ENCODE measurements around the gene OR4C45. TPM values are rescaled to one million over a fixed set of nuclear protein-coding genes. Genes with fewer than 3 reads are reported as not detected.
"Not testable (repeated sequence)": the region's sequence is repeated elsewhere in the genome, so short reads cannot be mapped to it uniquely, and the experiment has no call there.

OR4C45 gene
- total RNA-seq (not detected), polyA plus RNA-seq (not detected)

- H3K4me3 ChIP-seq (ENCODE audit: low read depth, low read length): no peak within 1 kb of the TSS
- no peaks in the 10 kb centered on the region for H3K4me1 ChIP-seq (ENCODE audit: insufficient read depth)
- H3K27ac ChIP-seq (ENCODE audit: low read depth): no peak within 1 kb of the TSS
- no peaks in the 10 kb centered on the region for H3K36me3 ChIP-seq (ENCODE audit: insufficient read depth)
- no peak for DNase-seq (ENCODE audit: extremely low spot score)
These were observed at the start of gene OR4C45 for GRCh38 chr11:50032574-50032973. Gene OR4C45, plus strand, starts transcription at chr11:50032874.

DNA sequence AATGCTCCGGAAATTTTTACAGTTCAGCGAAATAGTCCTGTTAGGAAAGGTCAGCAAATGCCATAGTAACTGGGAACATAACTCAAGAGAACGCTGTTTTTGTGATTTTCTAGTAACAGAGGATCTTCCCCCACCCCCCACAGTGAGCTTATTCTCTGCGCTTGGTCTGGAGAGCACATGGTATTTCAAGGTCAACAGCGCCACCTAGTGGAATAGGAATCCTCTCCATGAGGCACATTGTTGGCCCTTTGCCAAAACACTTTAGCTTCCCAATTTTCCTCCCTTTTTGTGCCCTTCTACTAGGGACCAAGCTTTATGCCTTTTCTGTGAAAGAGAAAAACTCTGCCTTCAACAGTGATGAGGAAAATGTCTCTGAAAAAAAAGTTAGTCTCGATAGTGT lies 37.1 kb upstream of the OR4C45 start:
- no peak for DNase-seq (ENCODE audit: extremely low spot score)
- no peaks in the 10 kb centered on the region for H3K4me1 ChIP-seq (ENCODE audit: insufficient read depth)
- H3K4me3 ChIP-seq (ENCODE audit: low read depth, low read length): no peak overlapping the region
- no peak overlapping the region for H3K27ac ChIP-seq (ENCODE audit: low read depth)
- WGBS: 37% methylated on average over 6 of the region's 6 CpGs
- H3K36me3 ChIP-seq (ENCODE audit: insufficient read depth): no peaks in the 10 kb centered on the region

- Histone ChIP-seq H3K4me1 (ENCODE audit: insufficient read depth) (no peaks in the 10 kb centered on the region), H3K36me3 (ENCODE audit: insufficient read depth) (no peaks in the 10 kb centered on the region), H3K27ac (ENCODE audit: low read depth) (no peak overlapping the region), H3K4me3 (ENCODE audit: low read depth, low read length) (no peak overlapping the region)
- WGBS: 50% methylated on average over 1 of the region's 1 CpG
- DNase-seq (ENCODE audit: extremely low spot score): no peak
These were observed 2.5 kb upstream of the OR4C45 start for GRCh38 chr11:50030193-50030592.

- H3K4me3 ChIP-seq (ENCODE audit: low read depth, low read length); DNase-seq (ENCODE audit: extremely low spot score); H3K27ac ChIP-seq (ENCODE audit: low read depth); H3K36me3 ChIP-seq (ENCODE audit: insufficient read depth); H3K4me1 ChIP-seq (ENCODE audit: insufficient read depth): not testable (repeated sequence)
These were observed 3.6 kb downstream of the OR4C45 start for GRCh38 chr11:50036239-50036638.

GRCh38 chr11:50037251-50037650 lies 4.6 kb downstream of the OR4C45 start:
- no peak for DNase-seq (ENCODE audit: extremely low spot score)
- H3K36me3 ChIP-seq (ENCODE audit: insufficient read depth): no peaks in the 10 kb centered on the region
- no peaks in the 10 kb centered on the region for H3K4me1 ChIP-seq (ENCODE audit: insufficient read depth)
- H3K27ac ChIP-seq (ENCODE audit: low read depth): no peak overlapping the region
- WGBS: 51% methylated on average over 1 of the region's 1 CpG
- H3K4me3 ChIP-seq (ENCODE audit: low read depth, low read length): no peak overlapping the region

DNA sequence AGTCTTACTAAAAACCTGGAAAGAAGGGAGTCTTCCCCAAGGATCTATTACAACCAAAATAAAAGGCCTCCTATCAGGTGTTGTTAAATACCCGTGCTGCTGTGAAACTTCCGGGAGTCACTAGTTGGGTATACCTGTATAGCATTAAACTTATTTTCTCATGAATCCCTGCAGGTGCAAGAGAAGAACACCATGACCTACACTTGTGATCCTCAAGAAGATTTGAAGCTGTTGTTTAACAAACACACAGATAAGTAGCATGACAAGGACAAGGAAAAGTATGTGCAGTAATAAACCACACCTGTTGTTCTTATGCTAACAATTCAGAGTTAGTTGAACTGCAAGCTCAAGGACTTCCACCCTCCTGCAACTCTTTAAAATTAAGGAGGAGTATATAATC lies 12.0 kb downstream of the OR4C45 start:
- Histone ChIP-seq H3K36me3 (ENCODE audit: insufficient read depth) (no peaks in the 10 kb centered on the region), H3K4me1 (ENCODE audit: insufficient read depth) (no peaks in the 10 kb centered on the region), H3K4me3 (ENCODE audit: low read depth, low read length) (no peak overlapping the region), H3K27ac (ENCODE audit: low read depth) (no peak overlapping the region)
- 90% methylated on average over 2 of the region's 2 CpGs for WGBS
- DNase-seq (ENCODE audit: extremely low spot score): no peak

- H3K27ac ChIP-seq (ENCODE audit: low read depth); H3K4me3 ChIP-seq (ENCODE audit: low read depth, low read length); DNase-seq (ENCODE audit: extremely low spot score); H3K36me3 ChIP-seq (ENCODE audit: insufficient read depth); H3K4me1 ChIP-seq (ENCODE audit: insufficient read depth): not testable (repeated sequence)
- 87% methylated on average over 22 of the region's 22 CpGs for WGBS
These were observed 30.4 kb downstream of the OR4C45 start for GRCh38 chr11:50063056-50063455.

GRCh38 chr11:50070389-50070788 lies 37.7 kb downstream of the OR4C45 start:
- Histone ChIP-seq H3K36me3 (ENCODE audit: insufficient read depth) (no peaks in the 10 kb centered on the region), H3K4me1 (ENCODE audit: insufficient read depth) (no peaks in the 10 kb centered on the region)

GRCh38 chr11:50071584-50072225 lies 39.0 kb downstream of the OR4C45 start:
- Histone ChIP-seq H3K36me3 (ENCODE audit: insufficient read depth) (no peaks in the 10 kb centered on the region), H3K4me3 (ENCODE audit: low read depth, low read length) (no peak overlapping the region), H3K27ac (ENCODE audit: low read depth) (no peak overlapping the region), H3K4me1 (ENCODE audit: insufficient read depth) (no peaks in the 10 kb centered on the region)
- 60% methylated on average over 9 of the region's 9 CpGs for WGBS
- DNase-seq (ENCODE audit: extremely low spot score): no peak

More at GRCh38 chr11:50070389-50070788, 37.7 kb downstream of the OR4C45 start:
- WGBS: 53% methylated on average over 3 of the region's 3 CpGs
- no peak overlapping the region for H3K27ac ChIP-seq (ENCODE audit: low read depth)
- no peak overlapping the region for H3K4me3 ChIP-seq (ENCODE audit: low read depth, low read length)
- no peak for DNase-seq (ENCODE audit: extremely low spot score)

GRCh38 chr11:50072226-50073112 lies 39.8 kb downstream of the OR4C45 start:
- WGBS: 72% methylated on average over 12 of the region's 12 CpGs
- no peak overlapping the region for H3K4me3 ChIP-seq (ENCODE audit: low read depth, low read length)
- no peaks in the 10 kb centered on the region for H3K36me3 ChIP-seq (ENCODE audit: insufficient read depth)
- H3K27ac ChIP-seq (ENCODE audit: low read depth): no peak overlapping the region
- DNase-seq (ENCODE audit: extremely low spot score): no peak
- H3K4me1 ChIP-seq (ENCODE audit: insufficient read depth): no peaks in the 10 kb centered on the region

DNA sequence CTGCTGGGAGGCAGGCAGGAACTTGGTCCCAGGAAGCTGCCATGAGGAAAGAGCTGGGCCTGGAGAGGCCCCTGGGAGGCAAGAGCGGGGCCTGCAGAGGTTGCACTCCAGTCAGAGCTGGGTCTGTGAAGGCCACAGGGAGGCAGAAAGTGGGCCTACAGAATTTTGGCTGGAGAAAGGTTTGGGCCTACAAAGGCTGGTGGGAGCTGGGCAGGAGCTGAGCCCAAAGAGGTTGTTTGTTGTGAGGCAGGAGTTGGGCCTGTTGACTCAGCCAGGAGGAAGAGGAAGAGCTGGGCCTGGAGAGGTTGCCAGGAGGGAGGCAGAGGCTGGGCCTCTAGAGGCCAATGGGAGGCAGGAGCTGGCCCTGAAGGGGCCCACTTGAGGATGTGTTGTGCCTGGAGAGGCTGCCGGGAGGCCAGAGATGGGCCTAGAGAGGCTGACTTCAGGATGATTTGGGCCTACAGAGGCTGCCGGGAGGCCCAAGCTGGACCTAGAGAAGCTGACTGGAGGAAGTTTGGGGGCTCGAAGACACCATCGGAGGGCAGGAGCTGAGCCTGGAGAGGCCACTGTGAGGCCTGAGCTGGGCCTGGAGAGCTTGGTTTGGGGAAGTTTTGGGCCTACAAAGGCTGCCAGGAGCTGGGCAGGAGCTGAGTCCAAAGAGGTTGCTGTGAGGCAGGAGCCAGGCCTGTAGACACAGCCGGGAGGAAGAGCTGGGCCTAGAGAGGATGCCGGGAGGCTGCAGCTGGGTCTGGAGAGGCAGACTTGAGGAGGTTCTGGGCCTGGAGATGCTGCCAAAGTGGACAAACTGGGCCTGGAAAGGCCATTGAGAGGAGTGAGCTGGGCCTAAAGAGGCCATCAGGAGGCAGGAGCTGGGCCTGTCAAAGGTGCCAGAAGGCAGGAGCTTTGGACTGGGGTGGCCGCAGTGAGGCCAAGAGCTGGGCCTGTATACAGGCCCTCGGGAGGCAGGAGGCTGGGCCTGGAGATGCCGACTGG lies 40.7 kb downstream of the OR4C45 start:
- no peak overlapping the region for H3K4me3 ChIP-seq (ENCODE audit: low read depth, low read length)
- H3K27ac ChIP-seq (ENCODE audit: low read depth): no peak overlapping the region
- WGBS: 87% methylated on average over 10 of the region's 10 CpGs
- DNase-seq (ENCODE audit: extremely low spot score): no peak
- H3K36me3 ChIP-seq (ENCODE audit: insufficient read depth): no peaks in the 10 kb centered on the region
- H3K4me1 ChIP-seq (ENCODE audit: insufficient read depth): no peaks in the 10 kb centered on the region

GRCh38 chr11:50074161-50074560 lies 41.5 kb downstream of the OR4C45 start:
- no peak for DNase-seq (ENCODE audit: extremely low spot score)
- WGBS: 83% methylated on average over 6 of the region's 6 CpGs
- H3K36me3 ChIP-seq (ENCODE audit: insufficient read depth): no peaks in the 10 kb centered on the region
- H3K27ac ChIP-seq (ENCODE audit: low read depth): no peak overlapping the region
- no peaks in the 10 kb centered on the region for H3K4me1 ChIP-seq (ENCODE audit: insufficient read depth)
- no peak overlapping the region for H3K4me3 ChIP-seq (ENCODE audit: low read depth, low read length)

DNA sequence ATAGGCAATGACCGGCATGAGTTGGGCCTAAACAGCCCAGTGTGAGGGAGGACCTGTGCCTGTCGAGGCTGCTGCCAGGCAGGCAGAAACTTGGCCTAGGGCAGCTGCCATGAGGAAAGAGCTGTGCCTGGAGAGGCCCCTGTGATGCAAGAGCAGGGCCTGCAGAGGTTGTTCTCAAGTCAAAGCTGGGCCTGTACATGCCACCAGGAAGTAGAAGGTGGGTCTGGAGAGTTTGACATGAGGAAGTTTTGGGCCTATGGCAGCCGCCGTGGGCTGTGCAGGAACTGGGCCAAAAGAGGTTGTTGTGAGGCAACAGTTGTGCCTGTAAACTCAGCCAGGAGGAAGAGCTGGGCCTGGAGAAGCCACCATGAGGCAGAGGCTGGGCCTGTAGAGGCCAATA lies 43.2 kb downstream of the OR4C45 start:
- DNase-seq (ENCODE audit: extremely low spot score): no peak
- WGBS: 71% methylated on average over 4 of the region's 4 CpGs
- no peaks in the 10 kb centered on the region for H3K36me3 ChIP-seq (ENCODE audit: insufficient read depth)
- no peaks in the 10 kb centered on the region for H3K4me1 ChIP-seq (ENCODE audit: insufficient read depth)
- H3K27ac ChIP-seq (ENCODE audit: low read depth): no peak overlapping the region
- no peak overlapping the region for H3K4me3 ChIP-seq (ENCODE audit: low read depth, low read length)

All from urinary bladder (tissue), 4 donors.